ENCODE measurements around the gene NCR2. TPM values are rescaled to one million over a fixed set of nuclear protein-coding genes. Genes with fewer than 3 reads are reported as not detected.

Gene NCR2
- total RNA-seq, 1 experiment from 2014 or later: not detected

DNA sequence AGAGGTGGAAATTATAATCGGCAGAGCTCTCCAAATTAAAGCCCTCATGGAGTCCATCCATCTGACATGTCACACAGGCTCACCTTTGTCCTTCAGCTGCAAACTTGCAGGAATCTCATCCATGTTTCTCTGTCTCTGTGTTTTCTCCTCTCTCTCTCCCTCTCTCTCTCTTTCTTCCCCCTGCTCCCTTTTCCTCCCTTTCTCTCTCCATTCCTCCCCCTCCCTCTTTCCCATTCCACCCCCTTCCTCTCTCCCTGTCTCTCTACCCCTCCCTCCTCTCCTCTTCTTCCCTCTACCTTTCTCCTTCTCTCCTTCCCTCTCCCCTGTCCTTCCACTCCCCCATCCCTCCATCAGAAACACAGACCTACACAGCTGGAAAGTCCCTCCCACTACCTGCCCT is 6.8 kb downstream of the NCR2 start:
- in situ Hi-C loops (cut with HindIII; ENCODE audit: low pct_unique_long_range_greater_than_20kb, low sequenced_read_pairs): no loop called here
- Histone ChIP-seq H3K36me3 (ENCODE audit: control insufficient read depth, insufficient read depth, low read length) (no peaks in the 10 kb centered on the region), H3K27ac (ENCODE audit: low read length) (no peak overlapping the region), H3K4me3 (ENCODE audit: low read depth in 2 of 2, low read length in 2 of 2) (no peak overlapping the region), H3K27me3 (ENCODE audit: control insufficient read depth, insufficient read depth, low read length) (peaks cover 18% of the 10 kb centered on the region), H3K9me3 (ENCODE audit: control insufficient read depth, insufficient read depth, low read depth, low read length) (no peaks in the 10 kb centered on the region), H3K4me1 (ENCODE audit: control insufficient read depth, insufficient read depth, low read length) (no peaks in the 10 kb centered on the region)
- ChIA-PET CTCF (no interaction called here), POLR2A (no interaction called here)
- DNase-seq (ENCODE audit: low read depth, low spot score) (no peak), ATAC-seq (0 out of 2 replicates have a peak, but pooled peaks have one; percentile 18)
- no TSS peak for BruUV-seq (replicated peaks)
- intact Hi-C loops (cut with micrococcal nuclease; ENCODE audit: unreplicated experiment): no loop called here
- TF ChIP-seq, protein P1, sequence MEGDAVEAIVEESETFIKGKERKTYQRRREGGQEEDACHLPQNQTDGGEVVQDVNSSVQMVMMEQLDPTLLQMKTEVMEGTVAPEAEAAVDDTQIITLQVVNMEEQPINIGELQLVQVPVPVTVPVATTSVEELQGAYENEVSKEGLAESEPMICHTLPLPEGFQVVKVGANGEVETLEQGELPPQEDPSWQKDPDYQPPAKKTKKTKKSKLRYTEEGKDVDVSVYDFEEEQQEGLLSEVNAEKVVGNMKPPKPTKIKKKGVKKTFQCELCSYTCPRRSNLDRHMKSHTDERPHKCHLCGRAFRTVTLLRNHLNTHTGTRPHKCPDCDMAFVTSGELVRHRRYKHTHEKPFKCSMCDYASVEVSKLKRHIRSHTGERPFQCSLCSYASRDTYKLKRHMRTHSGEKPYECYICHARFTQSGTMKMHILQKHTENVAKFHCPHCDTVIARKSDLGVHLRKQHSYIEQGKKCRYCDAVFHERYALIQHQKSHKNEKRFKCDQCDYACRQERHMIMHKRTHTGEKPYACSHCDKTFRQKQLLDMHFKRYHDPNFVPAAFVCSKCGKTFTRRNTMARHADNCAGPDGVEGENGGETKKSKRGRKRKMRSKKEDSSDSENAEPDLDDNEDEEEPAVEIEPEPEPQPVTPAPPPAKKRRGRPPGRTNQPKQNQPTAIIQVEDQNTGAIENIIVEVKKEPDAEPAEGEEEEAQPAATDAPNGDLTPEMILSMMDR (IDR thresholded peaks at IDR 0.05): no peak
- TF ChIP-seq SIN3A (IDR thresholded peaks at IDR 0.05; ENCODE audit: borderline replicate concordance, insufficient read depth, low read depth, low read length) (no peak), POLR2AphosphoS5 (IDR thresholded peaks at IDR 0.05; ENCODE audit: low read depth, low read length) (no peak), TCF7L2 (IDR thresholded peaks at IDR 0.05; ENCODE audit: low read depth, low read length) (no peak), REST (IDR thresholded peaks at IDR 0.05; ENCODE audit: insufficient read depth in 1 of 2, low read depth in 2 of 2, low read length in 1 of 2) (no peak)

DNA sequence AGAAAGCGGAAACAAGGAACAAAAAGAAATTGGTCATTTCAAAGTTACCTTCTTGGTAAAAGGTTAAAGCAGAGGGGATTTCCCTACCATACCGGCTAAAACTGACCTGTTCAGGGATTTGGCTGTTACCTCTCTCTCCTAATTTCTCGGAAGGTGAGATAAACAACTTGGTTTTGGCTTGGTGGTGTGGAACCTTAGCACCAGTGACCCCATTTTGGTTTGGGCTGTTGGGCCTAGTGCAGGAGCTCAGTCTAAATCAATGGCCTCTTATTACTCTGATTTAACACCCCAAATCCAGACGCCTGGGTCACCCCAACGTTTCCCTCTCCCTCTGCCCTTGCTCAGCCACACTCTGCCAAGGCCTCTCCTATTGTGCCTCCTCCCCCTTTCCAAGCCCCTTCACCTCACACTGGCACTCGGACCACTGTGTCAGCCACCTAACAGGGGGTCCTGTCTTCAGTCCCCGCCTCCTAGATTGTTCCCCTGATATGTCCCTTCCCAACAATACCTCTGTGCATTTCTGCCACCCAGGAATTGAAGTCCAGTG is 8.3 kb downstream of the NCR2 start:
- peaks cover 3% of the 10 kb centered on the region for H3K27me3 ChIP-seq (ENCODE audit: control insufficient read depth, insufficient read depth, low read length)

More for the DNA sequence above, 8.3 kb downstream of the NCR2 start:
- ATAC-seq (no peak), DNase-seq (ENCODE audit: low read depth, low spot score) (no peak)
- ChIA-PET CTCF (no interaction called here), POLR2A (no interaction called here)
- TF ChIP-seq, protein P1 (IDR thresholded peaks at IDR 0.05): no peak
- TF ChIP-seq SIN3A (IDR thresholded peaks at IDR 0.05; ENCODE audit: borderline replicate concordance, insufficient read depth, low read depth, low read length): no peak
- no peak for TF ChIP-seq REST (IDR thresholded peaks at IDR 0.05; ENCODE audit: insufficient read depth in 1 of 2, low read depth in 2 of 2, low read length in 1 of 2)
- TF ChIP-seq POLR2AphosphoS5 (IDR thresholded peaks at IDR 0.05; ENCODE audit: low read depth, low read length): no peak
- no peak overlapping the region for H3K27ac ChIP-seq (ENCODE audit: low read length)
- in situ Hi-C loops (cut with HindIII; ENCODE audit: low pct_unique_long_range_greater_than_20kb, low sequenced_read_pairs) (no loop called here), intact Hi-C loops (cut with micrococcal nuclease; ENCODE audit: unreplicated experiment) (no loop called here)
- H3K36me3 ChIP-seq (ENCODE audit: control insufficient read depth, insufficient read depth, low read length): no peaks in the 10 kb centered on the region
- H3K4me1 ChIP-seq (ENCODE audit: control insufficient read depth, insufficient read depth, low read length): no peaks in the 10 kb centered on the region
- H3K4me3 ChIP-seq (ENCODE audit: low read depth in 2 of 2, low read length in 2 of 2): no peak overlapping the region
- no TSS peak for BruUV-seq (replicated peaks)
- H3K9me3 ChIP-seq (ENCODE audit: control insufficient read depth, insufficient read depth, low read depth, low read length): peaks cover 3% of the 10 kb centered on the region; the same call in 1 of the 2 replicates

Data from Panc1 (cell line).